Endothelial cell of umbilical vein (primary cell): ENCODE data around the gene PTPRT. TPM values are rescaled to one million over a fixed set of nuclear protein-coding genes. Genes with fewer than 3 reads are reported as not detected.

Experiments
- BruUV-seq: library from RNA; stranded (reverse); fragments of 400-500 nt; replicated peaks from 2 replicates; lab custom pipeline; 2021; lab: Mats Ljungman, UMichigan
- CTCF ChIA-PET: fragments of 300-600, 350-600 bp; sonication (Branson Sonifier 250); formaldehyde crosslinking; loops from one replicate; lab custom pipeline; 2021; ENCODE audit warnings: antibody characterized with exemption, inconsistent platforms; lab: Charles Lee
- POLR2A ChIA-PET: fragments of 300-600, 350-600 bp; sonication (Branson Sonifier 250); formaldehyde crosslinking; loops from one replicate; lab custom pipeline; 2021; ENCODE audit warnings: antibody characterized with exemption, inconsistent platforms; lab: Charles Lee
- DNase-seq: peaks from one replicate; pipeline ENCODE4 v3.0.0-alpha.2; 2011; ENCODE audit warnings: low read depth, low spot score
- FAIRE-seq: peaks from 2 replicates; lab custom pipeline; 2011; peaks lifted over from hg19 to GRCh38; lab: Jason Lieb, UNC
- H2AFZ ChIP-seq: 2 replicates; pipeline ENCODE4 v1.6.0; 2012; ENCODE audit warnings: low read depth, low read length, control low read depth, inconsistent platforms
- H3K27ac ChIP-seq: 2 replicates; pipeline ENCODE4 v1.5.1; 2011; ENCODE audit warnings: low read depth, mild to moderate bottlenecking, control low read depth, low read length, moderate library complexity; ENCODE audit not compliant: insufficient read depth
- H3K27me3 ChIP-seq, 2 experiments: 2 replicates each; pipeline versions ENCODE4 v1.6.0 to v1.6.1; 2011; ENCODE audit warnings: low read length in 2 of 2, mixed read lengths in 1 of 2; ENCODE audit not compliant: control insufficient read depth in 2 of 2, insufficient read depth in 2 of 2
- H3K36me3 ChIP-seq, 2 experiments: 2 replicates in 1 of 2; 3 replicates in 1 of 2; pipeline ENCODE4 v1.5.1; 2011; ENCODE audit warnings: low read length in 2 of 2, mild to moderate bottlenecking in 1 of 2, moderate library complexity in 1 of 2; ENCODE audit not compliant: control insufficient read depth in 2 of 2, insufficient read depth in 2 of 2; ENCODE audit errors: extremely low read depth in 1 of 2
- H3K4me1 ChIP-seq: 3 replicates; pipeline ENCODE4 v1.5.1; 2011; ENCODE audit warnings: mild to moderate bottlenecking, low read length; ENCODE audit not compliant: control insufficient read depth, insufficient read depth; ENCODE audit errors: extremely low read depth
- H3K4me2 ChIP-seq: 2 replicates; pipeline ENCODE4 v1.6.1; 2011; ENCODE audit warnings: low read length, control low read depth, mixed read lengths; ENCODE audit not compliant: insufficient read depth
- H3K4me3 ChIP-seq, 3 experiments: fragments of 200-600 bp in 1 of 3; sonication (generic), shearing (Covaris generic) in 1 of 3; replicated peaks in 1 of 3; 2 replicates each; pipeline ENCODE4 v1.5.1; 2011 to 2016; ENCODE audit warnings: control low read depth in 3 of 3, low read length in 3 of 3, mild to moderate bottlenecking in 2 of 3, inconsistent platforms in 1 of 3, low read depth in 1 of 3, moderate library complexity in 1 of 3; ENCODE audit not compliant: insufficient read depth in 1 of 3
- H3K79me2 ChIP-seq: 2 replicates; pipeline ENCODE4 v1.6.0; 2012; ENCODE audit warnings: low read length, inconsistent platforms; ENCODE audit not compliant: control insufficient read depth, insufficient read depth
- H3K9ac ChIP-seq: replicated peaks from 2 replicates; pipeline ENCODE3; 2011; ENCODE audit warnings: low read length, control low read depth; ENCODE audit not compliant: insufficient read depth; ENCODE audit errors: extremely low read depth
- H3K9me1 ChIP-seq: replicated peaks from 3 replicates; pipeline ENCODE4 v1.6.0; 2011; ENCODE audit warnings: mild to moderate bottlenecking, low read length; ENCODE audit not compliant: control insufficient read depth, insufficient read depth; ENCODE audit errors: extremely low read depth
- H3K9me3 ChIP-seq: replicated peaks from 2 replicates; pipeline ENCODE4 v1.5.1; 2012; ENCODE audit warnings: low read length, inconsistent platforms; ENCODE audit not compliant: control insufficient read depth, insufficient read depth
- H4K20me1 ChIP-seq: replicated peaks from 2 replicates; pipeline ENCODE3; 2011; ENCODE audit warnings: mild to moderate bottlenecking, low read length; ENCODE audit not compliant: control insufficient read depth, insufficient read depth; ENCODE audit errors: extremely low read depth
- EZH2 ChIP-seq: IDR thresholded peaks from 2 replicates; pipeline ENCODE4 v1.6.1; 2012; ENCODE audit warnings: borderline replicate concordance, low read depth, mild to moderate bottlenecking, moderate library complexity, low read length, inconsistent platforms; ENCODE audit not compliant: severe bottlenecking
- JUN ChIP-seq: IDR thresholded peaks from 2 replicates; pipeline ENCODE4 v1.6.1; 2011; ENCODE audit warnings: borderline replicate concordance, low read depth; ENCODE audit not compliant: insufficient read length, insufficient read depth
- MYC ChIP-seq: IDR thresholded peaks from one replicate; pipeline ENCODE4 v1.6.1; 2011; ENCODE audit warnings: mild to moderate bottlenecking, low read depth, low read length
- POLR2A ChIP-seq: IDR thresholded peaks from 2 replicates; pipeline ENCODE4 v1.6.1; 2012; ENCODE audit warnings: low read depth, mild to moderate bottlenecking, control low read depth, low read length
- POLR2AphosphoS5 ChIP-seq: IDR thresholded peaks from 2 replicates; pipeline ENCODE4 v1.6.1; 2012; ENCODE audit warnings: low read depth, mild to moderate bottlenecking, control low read depth, low read length, moderate library complexity; ENCODE audit not compliant: insufficient read depth
- dilution Hi-C: fragments of 300-500 bp; cut with MboI; formaldehyde crosslinking; loops from one replicate; pipeline ENCODE4 v1.15.0; 2019; ENCODE audit warnings: low sequenced_read_pairs; ENCODE audit not compliant: extremely low pct_ligation_motif_present
- intact Hi-C: fragments of 100-400 bp; cut with micrococcal nuclease; formaldehyde crosslinking; loops from one replicate; pipeline ENCODE4 v1.10.0; 2022
- polyA plus RNA-seq, 4 experiments: library from polyadenylated mRNA; depleted of rRNA in 3 of 4; stranded (reverse) in 3 of 4; unstranded in 1 of 4; fragments of >200 nt; gene quantifications; 2 replicates each; pipeline versions ENCODE4 v1.2.1 to v1.2.3, GENCODE V29; 2011 to 2012; ENCODE audit warnings: missing spikeins in 1 of 4
- total RNA-seq: library from RNA; stranded (reverse); gene quantifications from 2 replicates; pipeline ENCODE4 v1.2.3, GENCODE V29; 2021
- TF ChIP-seq, protein P1 (sequence below), 2 donors: IDR thresholded peaks; 1 replicate in 1 of 2; 2 replicates in 1 of 2; pipeline ENCODE4 v1.5.1; 2011; ENCODE audit warnings: low read length in 2 of 2, mild to moderate bottlenecking in 2 of 2, moderate library complexity in 2 of 2, control low read depth in 1 of 2, inconsistent platforms in 1 of 2, low read depth in 1 of 2; ENCODE audit not compliant: insufficient read depth in 1 of 2; ENCODE audit errors: extremely low read depth in 1 of 2
- TF ChIP-seq, protein P2 (sequence below): IDR thresholded peaks from 2 replicates; pipeline ENCODE4 v1.6.1; 2011; ENCODE audit not compliant: insufficient read depth, insufficient read length

The PTPRT gene
- total and polyA plus RNA-seq, 2 donors (not counting 3 experiments of a cell fraction or from before 2014, with no cell fraction given): not detected

DNA sequence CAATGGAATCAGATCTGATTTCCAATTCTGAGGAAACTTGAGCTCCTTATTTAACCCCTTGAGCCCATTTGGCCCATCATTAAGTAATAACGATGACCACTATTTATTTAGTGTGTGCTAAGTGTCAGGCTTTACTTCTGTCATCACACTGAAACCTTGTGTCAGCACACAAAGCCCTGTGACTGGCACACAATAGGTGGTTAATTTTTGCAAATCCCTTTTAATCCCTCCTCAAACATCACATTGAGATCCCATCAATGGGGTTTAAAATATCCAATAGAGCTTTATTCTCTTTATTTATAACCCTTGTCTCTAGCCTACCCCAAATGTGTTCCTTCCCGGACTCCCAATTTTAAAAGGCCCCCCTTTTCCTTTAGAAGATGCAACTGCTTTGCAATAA lies 914.7 kb downstream of the PTPRT start:
- ChIA-PET CTCF (no interaction called here), POLR2A (no interaction called here)
- no TSS peak for BruUV-seq
- TF ChIP-seq JUN (no peak), POLR2A (no peak), EZH2 (no peak)
- TF ChIP-seq, protein P1, sequence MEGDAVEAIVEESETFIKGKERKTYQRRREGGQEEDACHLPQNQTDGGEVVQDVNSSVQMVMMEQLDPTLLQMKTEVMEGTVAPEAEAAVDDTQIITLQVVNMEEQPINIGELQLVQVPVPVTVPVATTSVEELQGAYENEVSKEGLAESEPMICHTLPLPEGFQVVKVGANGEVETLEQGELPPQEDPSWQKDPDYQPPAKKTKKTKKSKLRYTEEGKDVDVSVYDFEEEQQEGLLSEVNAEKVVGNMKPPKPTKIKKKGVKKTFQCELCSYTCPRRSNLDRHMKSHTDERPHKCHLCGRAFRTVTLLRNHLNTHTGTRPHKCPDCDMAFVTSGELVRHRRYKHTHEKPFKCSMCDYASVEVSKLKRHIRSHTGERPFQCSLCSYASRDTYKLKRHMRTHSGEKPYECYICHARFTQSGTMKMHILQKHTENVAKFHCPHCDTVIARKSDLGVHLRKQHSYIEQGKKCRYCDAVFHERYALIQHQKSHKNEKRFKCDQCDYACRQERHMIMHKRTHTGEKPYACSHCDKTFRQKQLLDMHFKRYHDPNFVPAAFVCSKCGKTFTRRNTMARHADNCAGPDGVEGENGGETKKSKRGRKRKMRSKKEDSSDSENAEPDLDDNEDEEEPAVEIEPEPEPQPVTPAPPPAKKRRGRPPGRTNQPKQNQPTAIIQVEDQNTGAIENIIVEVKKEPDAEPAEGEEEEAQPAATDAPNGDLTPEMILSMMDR (IDR thresholded peaks at IDR 0.05; ENCODE audit: extremely low read depth in 1 of 2, insufficient read depth in 1 of 2, low read depth in 1 of 2, low read length in 2 of 2): no peak
- TF ChIP-seq, protein P2, sequence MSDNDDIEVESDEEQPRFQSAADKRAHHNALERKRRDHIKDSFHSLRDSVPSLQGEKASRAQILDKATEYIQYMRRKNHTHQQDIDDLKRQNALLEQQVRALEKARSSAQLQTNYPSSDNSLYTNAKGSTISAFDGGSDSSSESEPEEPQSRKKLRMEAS: no peak
- Histone ChIP-seq H3K4me3 (no peak overlapping the region), H3K9me3 (peaks cover 3% of the 10 kb centered on the region), H3K79me2 (no peaks in the 10 kb centered on the region), H4K20me1 (no peaks in the 10 kb centered on the region), H3K4me1 (no peaks in the 10 kb centered on the region), H2AFZ (no peak overlapping the region), H3K9ac (no peak overlapping the region), H3K27me3 (no peaks in the 10 kb centered on the region), H3K36me3 (no peaks in the 10 kb centered on the region), H3K9me1 (no peaks in the 10 kb centered on the region), H3K4me2 (no peak overlapping the region), H3K27ac (no peak overlapping the region)
- FAIRE-seq (no peak), DNase-seq (no peak)
- intact Hi-C loops (no loop called here), dilution Hi-C loops (no loop called here)

- H4K20me1 ChIP-seq: no peaks in the 10 kb centered on the region
- ChIA-PET POLR2A (no interaction called here), CTCF (no interaction called here)
- no peaks in the 10 kb centered on the region for H3K79me2 ChIP-seq
- H3K9me3 ChIP-seq: peaks cover 3% of the 10 kb centered on the region
- H3K4me2 ChIP-seq: no peak overlapping the region
- no peaks in the 10 kb centered on the region for H3K27me3 ChIP-seq
- H3K36me3 ChIP-seq: no peaks in the 10 kb centered on the region
- no peak for FAIRE-seq
- dilution Hi-C loops (no loop called here), intact Hi-C loops (no loop called here)
- DNase-seq: no peak
- no peaks in the 10 kb centered on the region for H3K9me1 ChIP-seq
- no TSS peak for BruUV-seq
- H2AFZ ChIP-seq: no peak overlapping the region
- no peak overlapping the region for H3K4me3 ChIP-seq
- no peak overlapping the region for H3K27ac ChIP-seq
- H3K4me1 ChIP-seq: no peaks in the 10 kb centered on the region
- H3K9ac ChIP-seq: no peak overlapping the region
- TF ChIP-seq MYC (no peak), JUN (no peak), POLR2A (no peak), POLR2AphosphoS5 (no peak)
- TF ChIP-seq, protein P2: no peak
Observed at GRCh38 chr20:42272516-42272915, 917.2 kb downstream of the PTPRT start.
